WTC11 (cell line): ENCODE data around the gene SLC6A16.

ENCODE experiments used
- ATF6 ChIP-seq: sonication (generic); formaldehyde crosslinking; IDR thresholded peaks from 2 replicates; pipeline ENCODE4 v1.8.1; 2023; ENCODE audit warnings: mild to moderate bottlenecking, missing genetic modification reagents
- CREB1 ChIP-seq: sonication (generic); formaldehyde crosslinking; IDR thresholded peaks from 2 replicates; pipeline ENCODE4 v1.8.0; 2023; ENCODE audit warnings: mild to moderate bottlenecking, missing genetic modification reagents
- CTCF ChIP-seq: fragments of 200-600 bp; IDR thresholded peaks from 2 replicates; pipeline ENCODE4 v1.8.0; 2022; ENCODE audit warnings: antibody characterized with exemption

GRCh38 chr19:49316284-49316683 is 8.7 kb downstream of the SLC6A16 start:
- TF ChIP-seq CTCF: no peak
- no peak for TF ChIP-seq CREB1 (CRISPR knock-in tag)
- no peak for TF ChIP-seq ATF6 (CRISPR knock-in tag)
